GM19025 (cell line): Measurements from ENCODE around the gene AMN1.

Experiments used
- ATAC-seq: cut with Tn5 transposase; IDR thresholded peaks from one replicate; pipeline ENCODE4 v1.9.1; 2021; ENCODE audit warnings: mild to moderate bottlenecking, low read depth, moderate library complexity; ENCODE audit not compliant: unreplicated experiment

Gene AMN1

GRCh38 chr12:31633464-31633863 is 95.4 kb downstream of the AMN1 start:
- no peak for ATAC-seq

GRCh38 chr12:31631809-31632208 is 97.0 kb downstream of the AMN1 start:
- no peak for ATAC-seq

GRCh38 chr12:31631023-31631724 is 97.6 kb downstream of the AMN1 start:
- no peak for ATAC-seq

GRCh38 chr12:31629756-31630732 is 98.8 kb downstream of the AMN1 start:
- no peak for ATAC-seq

- ATAC-seq: no peak
These were observed 101.3 kb downstream of the AMN1 start for GRCh38 chr12:31627456-31628054.

GRCh38 chr12:31626270-31626995 is 102.4 kb downstream of the AMN1 start:
- ATAC-seq: no peak

GRCh38 chr12:31622038-31622437 is 106.8 kb downstream of the AMN1 start:
- no peak for ATAC-seq
